HepG2 (cell line): Measurements from ENCODE around the gene CRYAB. TPM values are rescaled to one million over a fixed set of nuclear protein-coding genes. Genes with fewer than 3 reads are reported as not detected.

Experiments used
- CBX1 ChIP-seq: IDR thresholded peaks from one replicate; pipeline ENCODE4 v1.6.1; 2016; ENCODE audit warnings: antibody characterized with exemption, low read depth
- NFIC ChIP-seq: IDR thresholded peaks from 2 replicates; pipeline ENCODE4 v1.6.1; 2012; ENCODE audit warnings: mild to moderate bottlenecking, low read length, inconsistent platforms
- NR2F2 ChIP-seq: IDR thresholded peaks from 2 replicates; pipeline ENCODE4 v1.6.1; 2012; ENCODE audit warnings: low read depth, inconsistent platforms, borderline replicate concordance
- ZBTB7B ChIP-seq: sonication (generic); formaldehyde crosslinking; IDR thresholded peaks from 2 replicates; pipeline ENCODE4 v1.4.0; 2020; ENCODE audit warnings: missing genetic modification reagents
- polyA plus RNA-seq, 8 experiments: library from polyadenylated mRNA; depleted of rRNA in 3 of 8; stranded (reverse) in 7 of 8; unstranded in 1 of 8; fragments of >200 nt; fragmentation: Illumina TruSeq in 4 of 8; extraction: Trizol in 4 of 8; gene quantifications; 2 replicates each; pipeline versions ENCODE4 v1.2.1 to v1.2.3, GENCODE V29; 2011 to 2016; ENCODE audit warnings: low read depth in 4 of 8, missing spikeins in 1 of 8, mixed read lengths in 1 of 8; ENCODE audit not compliant: insufficient read depth in 1 of 8
- total RNA-seq, 5 experiments: library from RNA; depleted of rRNA; stranded (reverse); fragments of >200 nt; fragmentation: Illumina TruSeq; extraction: Trizol; gene quantifications; 2 replicates each; pipeline ENCODE4 v1.2.3, GENCODE V29; 2016; ENCODE audit warnings: low read depth in 1 of 5
- TF ChIP-seq, protein P1 (sequence below), 2 experiments: fragments of 450-650 bp in 1 of 2; sonication (generic) in 1 of 2; formaldehyde crosslinking; IDR thresholded peaks; 2 replicates each; pipeline versions ENCODE4 v1.5.0 to v1.8.0; 2020 to 2022; ENCODE audit warnings: mild to moderate bottlenecking in 1 of 2, missing genetic modification reagents in 1 of 2
- TF ChIP-seq, protein P2 (sequence below): sonication (generic); formaldehyde crosslinking; IDR thresholded peaks from one replicate; pipeline ENCODE4 v1.5.1; 2020; ENCODE audit warnings: mild to moderate bottlenecking, missing genetic modification reagents; ENCODE audit errors: not compliant biosample characterization

The CRYAB gene
- total and polyA plus RNA-seq, 2 of the 13 experiments (the other 11 are each of a cell fraction or from before 2014, with no cell fraction given), result 0.55 to 1.1 TPM

DNA sequence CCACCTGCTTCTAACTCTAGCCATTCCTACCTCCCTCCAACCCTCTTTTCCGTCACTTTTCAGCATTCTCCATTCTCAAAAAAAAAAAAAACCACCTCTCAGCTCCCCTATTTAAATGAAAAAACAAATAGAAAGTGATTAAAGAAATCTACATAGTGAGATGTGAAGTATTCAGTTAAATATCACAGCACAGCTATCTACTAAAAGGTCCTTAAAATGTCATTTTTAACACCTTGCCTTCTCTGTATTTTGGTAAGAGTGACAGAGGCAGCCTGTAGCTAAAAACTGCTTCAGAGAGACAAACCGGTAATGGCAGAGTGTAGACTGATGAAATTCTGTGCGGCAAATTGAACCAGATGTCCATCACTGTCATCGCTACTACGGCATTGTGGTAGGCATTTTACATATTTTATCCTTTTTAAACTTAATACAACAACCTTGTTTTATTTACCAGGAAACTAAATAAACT, 39.8 kb downstream of the CRYAB start (continued):
- TF ChIP-seq, protein P1, sequence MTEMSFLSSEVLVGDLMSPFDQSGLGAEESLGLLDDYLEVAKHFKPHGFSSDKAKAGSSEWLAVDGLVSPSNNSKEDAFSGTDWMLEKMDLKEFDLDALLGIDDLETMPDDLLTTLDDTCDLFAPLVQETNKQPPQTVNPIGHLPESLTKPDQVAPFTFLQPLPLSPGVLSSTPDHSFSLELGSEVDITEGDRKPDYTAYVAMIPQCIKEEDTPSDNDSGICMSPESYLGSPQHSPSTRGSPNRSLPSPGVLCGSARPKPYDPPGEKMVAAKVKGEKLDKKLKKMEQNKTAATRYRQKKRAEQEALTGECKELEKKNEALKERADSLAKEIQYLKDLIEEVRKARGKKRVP (CRISPR knock-in tag; IDR thresholded peaks at IDR 0.05), result 0 out of 4 replicates have a peak, but pooled peaks of 1 of the 2 experiments have one; percentile 2
- TF ChIP-seq, protein P2, sequence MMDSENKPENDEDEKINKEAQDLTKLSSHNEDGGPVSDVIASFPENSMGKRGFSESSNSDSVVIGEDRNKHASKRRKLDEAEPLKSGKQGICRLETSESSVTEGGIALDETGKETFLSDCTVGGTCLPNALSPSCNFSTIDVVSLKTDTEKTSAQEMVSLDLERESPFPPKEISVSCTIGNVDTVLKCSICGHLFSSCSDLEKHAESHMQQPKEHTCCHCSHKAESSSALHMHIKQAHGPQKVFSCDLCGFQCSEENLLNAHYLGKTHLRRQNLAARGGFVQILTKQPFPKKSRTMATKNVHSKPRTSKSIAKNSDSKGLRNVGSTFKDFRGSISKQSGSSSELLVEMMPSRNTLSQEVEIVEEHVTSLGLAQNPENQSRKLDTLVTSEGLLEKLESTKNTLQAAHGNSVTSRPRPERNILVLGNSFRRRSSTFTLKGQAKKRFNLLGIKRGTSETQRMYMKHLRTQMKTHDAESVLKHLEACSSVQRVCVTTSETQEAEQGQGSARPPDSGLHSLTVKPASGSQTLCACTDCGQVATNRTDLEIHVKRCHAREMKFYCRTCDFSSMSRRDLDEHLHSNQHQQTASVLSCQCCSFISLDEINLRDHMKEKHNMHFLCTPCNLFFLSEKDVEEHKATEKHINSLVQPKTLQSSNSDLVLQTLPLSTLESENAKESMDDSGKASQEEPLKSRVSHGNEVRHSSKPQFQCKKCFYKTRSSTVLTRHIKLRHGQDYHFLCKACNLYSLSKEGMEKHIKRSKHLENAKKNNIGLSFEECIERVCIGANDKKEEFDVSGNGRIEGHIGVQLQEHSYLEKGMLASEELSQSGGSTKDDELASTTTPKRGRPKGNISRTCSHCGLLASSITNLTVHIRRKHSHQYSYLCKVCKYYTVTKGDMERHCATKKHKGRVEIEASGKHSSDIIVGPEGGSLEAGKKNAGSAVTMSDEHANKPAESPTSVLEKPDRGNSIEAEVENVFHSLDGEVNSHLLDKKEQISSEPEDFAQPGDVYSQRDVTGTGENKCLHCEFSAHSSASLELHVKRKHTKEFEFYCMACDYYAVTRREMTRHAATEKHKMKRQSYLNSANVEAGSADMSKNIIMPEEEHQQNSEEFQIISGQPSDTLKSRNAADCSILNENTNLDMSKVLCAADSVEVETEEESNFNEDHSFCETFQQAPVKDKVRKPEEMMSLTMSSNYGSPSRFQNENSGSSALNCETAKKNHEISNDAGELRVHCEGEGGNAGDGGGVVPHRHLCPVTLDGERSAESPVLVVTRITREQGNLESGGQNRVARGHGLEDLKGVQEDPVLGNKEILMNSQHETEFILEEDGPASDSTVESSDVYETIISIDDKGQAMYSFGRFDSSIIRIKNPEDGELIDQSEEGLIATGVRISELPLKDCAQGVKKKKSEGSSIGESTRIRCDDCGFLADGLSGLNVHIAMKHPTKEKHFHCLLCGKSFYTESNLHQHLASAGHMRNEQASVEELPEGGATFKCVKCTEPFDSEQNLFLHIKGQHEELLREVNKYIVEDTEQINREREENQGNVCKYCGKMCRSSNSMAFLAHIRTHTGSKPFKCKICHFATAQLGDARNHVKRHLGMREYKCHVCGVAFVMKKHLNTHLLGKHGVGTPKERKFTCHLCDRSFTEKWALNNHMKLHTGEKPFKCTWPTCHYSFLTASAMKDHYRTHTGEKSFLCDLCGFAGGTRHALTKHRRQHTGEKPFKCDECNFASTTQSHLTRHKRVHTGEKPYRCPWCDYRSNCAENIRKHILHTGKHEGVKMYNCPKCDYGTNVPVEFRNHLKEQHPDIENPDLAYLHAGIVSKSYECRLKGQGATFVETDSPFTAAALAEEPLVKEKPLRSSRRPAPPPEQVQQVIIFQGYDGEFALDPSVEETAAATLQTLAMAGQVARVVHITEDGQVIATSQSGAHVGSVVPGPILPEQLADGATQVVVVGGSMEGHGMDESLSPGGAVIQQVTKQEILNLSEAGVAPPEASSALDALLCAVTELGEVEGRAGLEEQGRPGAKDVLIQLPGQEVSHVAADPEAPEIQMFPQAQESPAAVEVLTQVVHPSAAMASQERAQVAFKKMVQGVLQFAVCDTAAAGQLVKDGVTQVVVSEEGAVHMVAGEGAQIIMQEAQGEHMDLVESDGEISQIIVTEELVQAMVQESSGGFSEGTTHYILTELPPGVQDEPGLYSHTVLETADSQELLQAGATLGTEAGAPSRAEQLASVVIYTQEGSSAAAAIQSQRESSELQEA (CRISPR knock-in tag), result no peak
- TF ChIP-seq ZBTB7B (CRISPR knock-in tag) (no peak), NFIC (0 out of 2 replicates have a peak, but pooled peaks have one; percentile 31), NR2F2 (0 out of 2 replicates have a peak, but pooled peaks have one; percentile 10), CBX1 (no peak)
